H1 (cell line): ENCODE data around the gene HLX.

Experiments
- BACH1 ChIP-seq: IDR thresholded peaks from 2 replicates; pipeline ENCODE4 v1.6.1; 2012; ENCODE audit warnings: low read length, improper control_type of control experiment
- CEBPB ChIP-seq: IDR thresholded peaks from 2 replicates; pipeline ENCODE4 v1.6.1; 2012; ENCODE audit warnings: low read depth, low read length
- CHD2 ChIP-seq: IDR thresholded peaks from 2 replicates; pipeline ENCODE4 v1.6.1; 2012; ENCODE audit warnings: low read length, improper control_type of control experiment
- EP300 ChIP-seq, 2 experiments: IDR thresholded peaks; 1 replicate in 1 of 2; 2 replicates in 1 of 2; pipeline ENCODE4 v1.6.1; 2011 to 2012; ENCODE audit warnings: low read depth in 2 of 2, low read length in 2 of 2, mild to moderate bottlenecking in 2 of 2, borderline replicate concordance in 1 of 2, inconsistent platforms in 1 of 2, moderate library complexity in 1 of 2
- EZH2 ChIP-seq: fragments of 200-600 bp; sonication (generic); IDR thresholded peaks from 2 replicates; pipeline ENCODE4 v1.7.1; 2012; ENCODE audit warnings: low read depth, mild to moderate bottlenecking, moderate library complexity, low read length, inconsistent platforms; ENCODE audit not compliant: severe bottlenecking
- FOSL1 ChIP-seq: IDR thresholded peaks from 2 replicates; pipeline ENCODE4 v1.6.1; 2011; ENCODE audit warnings: mild to moderate bottlenecking, low read depth, low read length, moderate library complexity; ENCODE audit not compliant: insufficient read depth
- HDAC2 ChIP-seq, 2 experiments: fragments of 300-600 bp in 1 of 2; sonication (generic) in 1 of 2; IDR thresholded peaks; 2 replicates each; pipeline ENCODE4 v1.6.1; 2011 to 2012; ENCODE audit warnings: low read depth in 2 of 2, low read length in 2 of 2, mild to moderate bottlenecking in 2 of 2, moderate library complexity in 2 of 2, borderline replicate concordance in 1 of 2, inconsistent platforms in 1 of 2
- POLR2A ChIP-seq, 2 experiments: IDR thresholded peaks; 1 replicate in 1 of 2; 2 replicates in 1 of 2; pipeline ENCODE4 v1.6.1; 2011; ENCODE audit warnings: low read depth in 2 of 2, low read length in 2 of 2, mild to moderate bottlenecking in 2 of 2; ENCODE audit errors: control extremely low read depth in 1 of 2
- POLR2AphosphoS5 ChIP-seq: IDR thresholded peaks from 2 replicates; pipeline ENCODE4 v1.6.1; 2011; ENCODE audit warnings: low read depth, low read length
- RFX5 ChIP-seq: IDR thresholded peaks from 2 replicates; pipeline ENCODE4 v1.6.1; 2011; ENCODE audit warnings: low read depth, low read length, improper control_type of control experiment, borderline replicate concordance
- SP2 ChIP-seq: IDR thresholded peaks from 2 replicates; pipeline ENCODE4 v1.6.1; 2012; ENCODE audit warnings: mild to moderate bottlenecking, low read length, inconsistent platforms
- TAF1 ChIP-seq: IDR thresholded peaks from 2 replicates; pipeline ENCODE4 v1.6.1; 2011; ENCODE audit warnings: mild to moderate bottlenecking, low read depth, low read length
- YY1 ChIP-seq: IDR thresholded peaks from 2 replicates; pipeline ENCODE4 v1.6.1; 2011; ENCODE audit warnings: low read depth, mild to moderate bottlenecking, low read length
- TF ChIP-seq, protein P1 (sequence below), 3 experiments: IDR thresholded peaks; 1 replicate in 2 of 3; 2 replicates in 1 of 3; pipeline versions ENCODE4 v1.5.1 to v1.6.1; 2011; ENCODE audit warnings: low read length in 3 of 3, mild to moderate bottlenecking in 3 of 3, inconsistent platforms in 2 of 3, low read depth in 1 of 3, moderate library complexity in 1 of 3; ENCODE audit not compliant: insufficient read depth in 1 of 3; ENCODE audit errors: control extremely low read depth in 1 of 3

DNA sequence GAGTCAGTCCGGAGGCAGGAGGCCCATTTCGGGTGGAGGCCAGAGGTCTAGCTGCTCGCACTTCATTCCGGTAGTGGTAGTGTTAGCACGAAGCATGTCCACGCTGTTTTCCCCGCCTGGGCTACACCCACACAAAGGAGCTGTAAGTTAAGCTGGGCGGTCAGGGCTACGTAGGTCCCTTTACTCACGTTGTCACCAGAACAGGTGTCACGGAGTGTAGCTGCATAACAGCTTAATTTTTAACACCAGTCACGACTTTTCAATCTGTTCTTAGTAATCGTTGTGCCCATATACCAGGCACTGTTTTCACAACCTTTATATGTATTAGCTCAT lies 15.6 kb downstream of the HLX start:
- TF ChIP-seq HDAC2 (IDR thresholded peaks at IDR 0.05; ENCODE audit: borderline replicate concordance in 1 of 2, low read depth in 2 of 2, low read length in 2 of 2) (no peak), RFX5 (no peak), POLR2AphosphoS5 (no peak), YY1 (no peak), CEBPB (no peak), SP2 (no peak), EP300 (IDR thresholded peaks at IDR 0.05; ENCODE audit: borderline replicate concordance in 1 of 2, low read depth in 2 of 2, low read length in 2 of 2) (no peak), FOSL1 (no peak), EZH2 (peak; percentile 67), BACH1 (no peak), CHD2 (no peak), POLR2A (IDR thresholded peaks at IDR 0.05; ENCODE audit: control extremely low read depth in 1 of 2, low read depth in 2 of 2, low read length in 2 of 2) (no peak), TAF1 (no peak)
- TF ChIP-seq, protein P1, sequence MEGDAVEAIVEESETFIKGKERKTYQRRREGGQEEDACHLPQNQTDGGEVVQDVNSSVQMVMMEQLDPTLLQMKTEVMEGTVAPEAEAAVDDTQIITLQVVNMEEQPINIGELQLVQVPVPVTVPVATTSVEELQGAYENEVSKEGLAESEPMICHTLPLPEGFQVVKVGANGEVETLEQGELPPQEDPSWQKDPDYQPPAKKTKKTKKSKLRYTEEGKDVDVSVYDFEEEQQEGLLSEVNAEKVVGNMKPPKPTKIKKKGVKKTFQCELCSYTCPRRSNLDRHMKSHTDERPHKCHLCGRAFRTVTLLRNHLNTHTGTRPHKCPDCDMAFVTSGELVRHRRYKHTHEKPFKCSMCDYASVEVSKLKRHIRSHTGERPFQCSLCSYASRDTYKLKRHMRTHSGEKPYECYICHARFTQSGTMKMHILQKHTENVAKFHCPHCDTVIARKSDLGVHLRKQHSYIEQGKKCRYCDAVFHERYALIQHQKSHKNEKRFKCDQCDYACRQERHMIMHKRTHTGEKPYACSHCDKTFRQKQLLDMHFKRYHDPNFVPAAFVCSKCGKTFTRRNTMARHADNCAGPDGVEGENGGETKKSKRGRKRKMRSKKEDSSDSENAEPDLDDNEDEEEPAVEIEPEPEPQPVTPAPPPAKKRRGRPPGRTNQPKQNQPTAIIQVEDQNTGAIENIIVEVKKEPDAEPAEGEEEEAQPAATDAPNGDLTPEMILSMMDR (IDR thresholded peaks at IDR 0.05; ENCODE audit: control extremely low read depth in 1 of 3, insufficient read depth in 1 of 3, low read depth in 1 of 3, low read length in 3 of 3), result no peak
